Epithelial cell of proximal tubule (primary cell): ENCODE results near the gene SLC8A1. TPM values are rescaled to one million over a fixed set of nuclear protein-coding genes. Genes with fewer than 3 reads are reported as not detected.

Source experiments
- DNase-seq: peaks from one replicate; pipeline ENCODE4 v3.0.0-alpha.2; 2011; ENCODE audit warnings: low read depth
- H3K4me3 ChIP-seq: 2 replicates; pipeline ENCODE4 v1.5.1; 2011; ENCODE audit warnings: low read depth, mild to moderate bottlenecking, low read length
- CTCF ChIP-seq: conservative IDR thresholded peaks from 2 replicates; pipeline ENCODE4 v1.5.1; 2012; ENCODE audit warnings: low read depth, mild to moderate bottlenecking, low read length
- total RNA-seq: library from RNA; depleted of rRNA; stranded (reverse); fragments of >200 nt; gene quantifications from 2 replicates; pipeline ENCODE4 v1.2.3, GENCODE V29; 2015

The SLC8A1 gene
- total RNA-seq, 1 donor from 2014 or later = 4.8 TPM

GRCh38 chr2:40148334-40148733 lies 303.6 kb downstream of the SLC8A1 start:
- TF ChIP-seq CTCF = no peak
- no peak for DNase-seq
- no peak overlapping the region for H3K4me3 ChIP-seq

GRCh38 chr2:40147360-40147759 lies 304.5 kb downstream of the SLC8A1 start:
- no peak for TF ChIP-seq CTCF
- H3K4me3 ChIP-seq = no peak overlapping the region
- no peak for DNase-seq

- no peak overlapping the region for H3K4me3 ChIP-seq
- TF ChIP-seq CTCF = no peak
- no peak for DNase-seq
Observed at GRCh38 chr2:40144022-40144421, 307.9 kb downstream of the SLC8A1 start.

- no peak for DNase-seq
- H3K4me3 ChIP-seq = no peak overlapping the region
- no peak for TF ChIP-seq CTCF
Observed at GRCh38 chr2:40138314-40138713, 313.6 kb downstream of the SLC8A1 start.

- no peak overlapping the region for H3K4me3 ChIP-seq
- DNase-seq = no peak
- no peak for TF ChIP-seq CTCF
Observed at GRCh38 chr2:40131081-40131704, 320.7 kb downstream of the SLC8A1 start.

GRCh38 chr2:40130251-40130994 lies 321.5 kb downstream of the SLC8A1 start:
- DNase-seq = no peak
- no peak for TF ChIP-seq CTCF
- no peak overlapping the region for H3K4me3 ChIP-seq

GRCh38 chr2:40129725-40130124 lies 322.2 kb downstream of the SLC8A1 start:
- no peak for TF ChIP-seq CTCF
- no peak for DNase-seq
- no peak overlapping the region for H3K4me3 ChIP-seq
